T-helper 2 cell treated with Interferon-gamma antibody and Interleukin-4, amounts not matched to agents 100 ng/mL and 5 ng/mL, for 36 hours (primary cell): Measurements from ENCODE around the gene CNTLN. TPM values are rescaled to one million over a fixed set of nuclear protein-coding genes. Genes with fewer than 3 reads are reported as not detected.
"Not testable (repeated sequence)": the region's sequence is repeated elsewhere in the genome, so short reads cannot be mapped to it uniquely, and the experiment has no call there.

Source experiments
- intact Hi-C: fragments of 100-400 bp; cut with micrococcal nuclease; formaldehyde crosslinking; loops from one replicate; pipeline ENCODE4 v1.15.1; 2023
- total RNA-seq: library from RNA; stranded (reverse); gene quantifications from 2 replicates; pipeline ENCODE4 v1.2.3, GENCODE V29; 2022

The CNTLN gene
- total RNA-seq, 1 donor from 2014 or later, result 1.8 TPM

DNA sequence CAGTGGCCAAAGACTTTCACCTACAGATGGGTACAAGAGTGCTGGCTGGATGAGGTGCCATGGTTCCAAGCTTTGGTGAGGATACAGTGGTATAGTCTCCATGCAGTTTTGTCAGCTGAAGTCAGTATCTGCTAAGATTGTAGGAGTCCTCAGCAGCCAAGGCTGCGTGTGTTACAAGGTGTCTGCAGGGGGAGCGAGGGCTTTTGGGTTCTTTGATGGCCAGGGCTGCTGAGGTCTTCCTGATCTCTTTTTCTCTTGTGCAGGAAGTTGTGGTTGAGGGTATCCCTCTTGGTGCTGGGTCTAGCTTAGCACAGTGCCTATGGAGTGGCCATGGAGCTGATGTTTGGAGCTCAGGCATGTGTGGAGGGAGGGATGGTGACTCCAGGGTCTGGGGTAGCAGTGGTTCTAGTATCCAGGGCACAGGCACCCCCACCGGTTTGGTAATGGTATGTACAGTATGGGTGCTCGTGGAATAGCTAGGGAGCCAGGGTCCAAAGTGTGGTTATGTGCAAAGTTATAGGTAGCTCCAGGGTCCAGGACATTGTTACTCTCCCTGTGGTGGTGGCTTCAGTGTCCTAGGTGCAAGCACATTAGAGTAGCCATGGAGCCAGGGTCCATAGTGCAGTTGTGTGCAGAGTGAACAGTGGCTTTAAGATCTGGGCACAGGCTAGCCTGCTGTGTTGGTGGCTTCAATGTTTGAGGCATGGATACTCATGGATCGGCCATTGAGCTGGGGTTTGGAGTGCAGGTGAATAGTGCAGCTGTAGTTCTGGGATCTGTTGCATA is 36.7 kb downstream of the CNTLN start:
- intact Hi-C loops, result no loop called here

DNA sequence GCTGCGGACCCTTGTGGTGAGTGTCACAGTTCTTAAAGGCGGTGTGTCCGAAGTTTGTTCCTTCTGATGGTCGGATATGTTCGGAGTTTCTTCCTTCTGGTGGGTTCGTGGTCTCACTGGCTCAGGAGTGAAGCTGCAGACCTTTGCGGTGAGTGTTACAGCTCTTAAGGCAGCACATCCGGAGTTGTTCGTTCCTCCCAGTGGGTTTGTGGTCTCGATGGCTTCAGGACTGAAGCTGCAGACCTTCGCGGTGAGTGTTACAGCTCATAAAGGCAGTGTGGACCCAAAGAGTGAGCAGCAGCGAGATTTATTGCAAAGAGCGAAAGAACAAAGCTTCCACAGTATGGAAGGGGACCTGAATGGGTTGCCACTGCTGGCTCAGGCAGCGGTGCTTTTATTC is 42.7 kb downstream of the CNTLN start:
- intact Hi-C loops, result not testable (repeated sequence)

- intact Hi-C loops, result no loop called here
Measured at GRCh38 chr9:17185481-17186029, 50.7 kb downstream of the CNTLN start.

- intact Hi-C loops, result no loop called here
Measured at GRCh38 chr9:17191082-17191481, 56.2 kb downstream of the CNTLN start.

DNA sequence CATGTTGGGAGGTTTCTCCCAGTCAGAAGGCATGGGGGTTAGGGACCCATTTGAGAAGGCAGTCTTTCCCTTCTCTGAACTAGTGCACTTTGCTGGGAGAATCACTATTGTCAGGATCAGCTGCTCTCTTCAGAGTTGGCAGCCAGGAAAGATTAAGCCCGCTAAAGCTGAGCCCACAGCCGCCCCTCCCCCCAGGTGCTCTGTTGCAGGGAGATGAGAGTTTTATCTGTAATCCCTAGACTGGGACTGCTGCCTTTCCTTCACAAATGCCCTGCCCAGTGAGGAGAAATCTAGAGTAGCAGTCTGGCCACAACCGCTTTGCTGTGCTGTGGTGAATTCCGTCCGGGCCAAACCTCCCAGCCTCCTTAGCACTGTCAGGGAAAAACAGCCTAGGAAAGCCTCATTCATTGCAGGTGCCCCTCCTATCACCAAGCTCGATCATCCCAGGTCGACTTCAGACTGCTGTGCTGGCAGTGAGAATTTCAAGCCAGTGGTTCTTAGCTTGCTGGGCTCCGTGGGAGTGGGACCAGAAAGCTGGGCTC is 69.8 kb downstream of the CNTLN start:
- intact Hi-C loops, result no loop called here

DNA sequence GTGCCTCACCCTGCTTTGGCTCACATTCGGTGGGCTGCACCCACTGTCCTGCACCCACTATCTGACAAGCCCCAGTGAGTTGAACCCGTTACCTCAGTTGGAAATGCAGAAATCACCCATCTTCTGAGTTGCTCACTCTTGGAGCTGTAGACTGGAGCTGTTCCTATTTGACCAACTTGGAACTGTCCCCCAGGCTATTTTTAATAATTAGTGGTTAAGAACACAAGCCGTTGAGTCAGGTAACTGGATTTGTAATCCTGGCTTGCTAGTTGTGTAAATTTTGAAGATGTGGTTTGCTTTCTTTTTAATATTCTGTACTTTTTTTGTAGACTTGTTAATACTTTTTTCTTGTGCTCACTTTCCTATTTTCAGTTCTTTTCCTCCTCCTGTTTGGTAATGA is 81.2 kb downstream of the CNTLN start:
- intact Hi-C loops, result loop anchor here (5.0 kb wide), 1 partner anchor 34 kb away; no protein-coding TSS in a partner anchor

DNA sequence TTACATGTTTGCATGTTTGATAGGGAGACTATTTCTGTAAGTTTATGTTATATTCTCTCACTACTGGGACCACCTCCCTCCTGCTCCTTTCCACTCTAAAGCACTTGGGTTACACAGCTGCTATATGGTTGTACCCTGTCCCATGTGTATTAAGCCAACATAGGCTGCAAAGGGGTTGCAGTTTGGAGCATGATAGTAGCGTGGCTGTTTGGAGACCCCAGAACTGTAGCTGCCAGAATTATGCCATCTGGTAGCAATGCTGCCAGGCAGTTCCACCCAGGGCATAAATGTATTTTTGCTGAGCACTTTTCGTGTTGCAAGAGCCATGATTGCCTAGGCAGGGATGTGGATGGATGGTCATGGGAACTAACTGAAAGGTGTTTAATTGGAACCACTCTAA is 81.8 kb downstream of the CNTLN start:
- intact Hi-C loops, result loop anchor here (5.0 kb wide), 1 partner anchor 34 kb away; no protein-coding TSS in a partner anchor

DNA sequence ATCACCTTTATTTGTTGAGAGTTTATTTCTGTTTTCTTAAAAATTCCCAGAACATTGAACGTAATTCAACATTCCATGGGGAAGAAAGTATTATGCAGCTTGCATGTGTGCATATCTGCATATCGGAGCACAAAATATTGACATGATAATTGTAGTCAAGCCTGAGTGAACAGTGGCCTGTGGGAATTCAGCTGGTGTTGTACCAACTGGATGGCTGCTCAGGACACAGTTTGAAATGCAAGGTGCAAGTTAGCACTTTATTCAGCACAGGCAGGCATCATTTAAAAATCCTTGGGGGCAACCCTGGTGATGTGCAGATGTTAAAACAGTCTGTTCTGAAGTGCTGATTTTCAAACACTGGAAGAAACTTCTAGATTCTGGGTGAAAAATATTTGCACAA is 82.4 kb downstream of the CNTLN start:
- intact Hi-C loops, result loop anchor here (5.0 kb wide), 1 partner anchor 35 kb away; no protein-coding TSS in a partner anchor

DNA sequence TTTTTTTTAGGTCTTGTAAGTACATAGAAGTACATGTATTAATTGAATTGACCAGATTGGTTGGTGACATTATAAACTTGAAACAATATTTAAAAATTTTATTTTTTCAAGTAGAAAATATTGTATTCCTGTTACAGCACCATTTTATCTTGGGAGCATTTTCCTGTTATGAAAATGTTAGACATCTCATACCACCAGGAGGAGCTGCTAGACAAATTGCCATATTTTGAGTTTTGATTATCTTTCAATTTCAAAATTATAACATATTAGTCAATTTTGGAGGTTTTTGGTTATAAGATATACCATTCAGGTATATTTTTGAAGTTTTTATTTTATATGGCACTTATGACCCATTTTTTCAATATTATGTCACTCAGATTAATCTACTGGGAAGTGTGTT is 84.4 kb downstream of the CNTLN start:
- intact Hi-C loops, result loop anchor here (5.0 kb wide), 1 partner anchor 37 kb away; no protein-coding TSS in a partner anchor

DNA sequence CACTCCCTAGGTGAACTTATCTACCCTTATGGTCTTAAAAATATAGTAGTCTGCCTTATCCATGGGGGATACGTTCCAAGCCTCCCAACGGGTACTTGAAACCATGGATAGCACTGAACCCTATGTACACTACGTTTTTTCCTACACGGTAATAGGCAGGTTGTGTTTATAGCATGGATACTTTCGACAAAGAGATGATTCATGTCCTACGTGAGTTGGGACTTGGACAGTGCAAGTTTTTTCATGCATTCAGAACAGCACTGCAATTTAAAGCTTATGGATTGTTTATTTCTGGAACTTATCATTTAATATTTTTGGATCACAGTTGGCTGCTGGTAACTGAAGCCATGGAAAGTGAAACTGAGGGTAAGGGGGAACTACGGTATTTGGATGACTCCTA is 88.1 kb downstream of the CNTLN start:
- intact Hi-C loops, result no loop called here

- intact Hi-C loops, result no loop called here
Measured at GRCh38 chr9:17225407-17225806, 90.6 kb downstream of the CNTLN start.

GRCh38 chr9:17229945-17230560 is 95.2 kb downstream of the CNTLN start:
- intact Hi-C loops, result no loop called here

DNA sequence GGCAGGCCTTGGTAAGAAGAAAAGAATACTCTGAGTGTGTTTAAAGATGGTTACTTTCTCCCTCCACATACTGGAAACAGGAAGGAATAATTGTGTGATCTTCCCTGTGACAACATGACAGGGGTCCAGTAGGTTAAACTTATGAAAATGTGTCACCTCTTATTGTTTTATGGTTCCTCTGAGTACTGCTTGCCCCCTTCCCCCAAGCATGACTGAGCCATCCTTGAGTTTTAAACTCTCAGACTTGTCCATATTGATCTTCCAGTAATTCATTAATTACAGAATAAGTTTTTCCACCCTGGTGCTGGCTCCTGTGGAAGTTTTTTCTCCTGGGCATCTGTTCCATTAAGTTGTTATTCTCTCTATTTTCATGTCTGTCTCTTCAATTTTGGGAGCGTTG is 95.8 kb downstream of the CNTLN start:
- intact Hi-C loops, result no loop called here

- intact Hi-C loops, result no loop called here
Measured at GRCh38 chr9:17236147-17236546, 101.3 kb downstream of the CNTLN start.

GRCh38 chr9:17246770-17247169 is 111.9 kb downstream of the CNTLN start:
- intact Hi-C loops, result no loop called here

GRCh38 chr9:17251100-17251499 is 116.3 kb downstream of the CNTLN start:
- intact Hi-C loops, result no loop called here

DNA sequence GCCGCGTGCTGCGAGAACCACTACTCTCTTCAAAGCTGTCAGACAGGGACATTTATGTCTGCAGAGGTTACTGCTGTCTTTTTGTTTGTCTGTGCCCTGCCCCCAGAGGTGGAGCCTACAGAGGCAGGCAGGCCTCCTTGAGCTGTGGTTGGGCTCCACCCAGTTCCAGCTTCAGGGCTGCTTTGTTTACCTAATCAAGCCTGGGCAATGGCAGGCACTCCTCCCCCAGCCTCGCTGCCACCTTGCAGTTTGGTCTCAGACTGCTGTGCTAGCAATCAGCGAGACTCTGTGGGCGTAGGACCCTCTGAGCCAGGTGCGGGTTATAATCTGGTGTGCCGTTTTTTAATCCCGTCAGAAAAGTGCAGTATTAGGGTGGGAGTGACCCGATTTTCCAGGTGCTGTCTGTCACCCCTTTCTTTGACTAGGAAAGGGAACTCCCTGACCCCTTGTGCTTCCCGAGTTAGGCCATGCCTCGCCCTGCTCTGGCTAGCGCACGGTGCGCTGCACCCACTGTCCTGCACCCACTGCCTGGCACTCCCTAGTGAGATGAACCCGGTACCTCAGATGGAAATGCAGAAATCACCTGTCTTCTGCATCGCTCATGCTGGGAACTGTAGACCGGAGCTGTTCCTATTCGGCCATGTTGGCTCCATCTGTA is 133.8 kb downstream of the CNTLN start:
- intact Hi-C loops, result not testable (repeated sequence)

DNA sequence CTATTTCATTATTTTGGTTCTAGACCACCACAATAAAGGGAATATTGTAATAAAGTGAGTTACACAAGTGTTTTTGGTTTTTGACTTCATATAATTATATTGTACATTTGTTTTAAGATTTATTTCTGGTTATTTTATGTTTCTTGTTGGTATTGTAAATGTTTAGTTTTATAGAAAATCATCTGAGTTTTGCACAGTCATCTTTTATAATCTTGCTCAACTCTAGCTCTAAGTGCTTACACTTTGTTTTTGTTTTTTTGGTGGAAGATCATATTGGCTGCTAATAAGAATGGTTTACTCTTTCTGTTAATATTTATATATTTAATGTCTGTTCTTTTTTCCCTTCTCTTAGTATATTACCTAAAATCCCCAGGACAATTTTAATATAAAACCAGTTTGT is 135.0 kb downstream of the CNTLN start:
- intact Hi-C loops, result no loop called here

DNA sequence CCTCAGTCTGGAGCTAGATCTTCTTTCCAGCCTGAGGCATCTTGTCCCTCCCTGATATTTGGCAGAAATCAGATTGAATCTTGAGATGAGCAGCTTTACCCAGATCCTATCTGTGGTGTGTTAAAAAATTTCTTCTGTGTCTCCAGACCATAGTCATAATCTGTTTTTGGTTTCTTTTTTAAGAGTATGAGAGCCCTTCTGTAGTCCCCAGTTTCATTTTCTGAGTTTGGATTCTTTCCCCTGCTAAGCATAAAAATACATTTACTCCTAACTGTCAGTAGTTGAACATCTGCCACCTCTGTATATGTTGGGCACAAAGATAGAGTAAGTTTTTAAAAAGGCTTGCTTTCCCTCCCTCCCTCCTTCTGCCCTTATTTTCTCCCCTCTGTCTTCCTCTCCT is 137.7 kb downstream of the CNTLN start:
- intact Hi-C loops, result no loop called here

DNA sequence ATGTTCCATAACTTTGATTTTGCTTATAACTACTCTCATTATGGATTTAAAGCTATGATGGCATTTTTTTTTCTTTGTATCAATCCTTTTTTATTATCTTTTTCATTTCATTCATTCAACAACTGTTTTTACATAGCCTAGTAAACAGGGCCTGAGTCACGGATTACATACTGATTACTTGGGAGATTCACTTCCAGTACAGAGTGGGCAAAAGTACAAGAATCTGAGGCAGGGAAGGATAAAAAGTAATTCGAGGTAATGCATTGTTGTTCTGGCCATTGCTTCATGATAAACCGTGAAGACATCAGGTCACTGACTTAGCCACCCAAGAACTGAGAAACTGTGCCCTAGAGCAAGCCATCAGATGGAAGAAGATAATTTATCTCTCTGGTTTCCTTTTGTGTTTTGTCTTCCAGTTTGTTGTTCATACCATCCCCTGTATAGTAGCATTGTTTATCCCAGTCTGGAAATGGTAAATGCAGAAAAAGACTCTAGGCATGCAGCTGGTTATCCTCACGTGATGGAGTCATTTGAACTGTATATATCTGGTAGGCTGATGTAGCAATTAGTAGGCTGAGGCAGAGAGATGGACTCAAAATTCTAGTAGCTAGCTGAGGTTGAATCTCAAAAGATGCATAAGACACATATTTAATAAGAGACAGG is 145.6 kb downstream of the CNTLN start:
- intact Hi-C loops, result no loop called here

DNA sequence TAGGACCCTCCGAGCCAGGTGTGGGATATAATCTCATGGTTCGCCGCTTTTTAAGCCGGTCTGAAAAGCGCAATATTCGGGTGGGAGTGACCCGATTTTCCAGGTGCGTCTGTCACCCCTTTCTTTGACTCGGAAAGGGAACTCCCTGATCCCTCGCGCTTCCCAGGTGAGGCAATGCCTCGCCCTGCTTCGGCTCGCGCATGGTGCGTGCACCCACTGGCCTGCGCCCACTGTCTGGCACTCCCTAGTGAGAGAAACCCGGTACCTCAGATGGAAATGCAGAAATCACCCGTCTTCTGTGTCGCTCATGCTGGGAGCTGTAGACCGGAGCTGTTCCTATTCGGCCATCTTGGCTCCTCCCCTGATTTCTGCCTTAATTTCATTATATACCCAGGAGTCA is 155.8 kb downstream of the CNTLN start:
- intact Hi-C loops, result not testable (repeated sequence)
